ENCODE data around the gene COG3. TPM values are rescaled to one million over a fixed set of nuclear protein-coding genes. Genes with fewer than 3 reads are reported as not detected.
"Not testable (repeated sequence)": the region's sequence is repeated elsewhere in the genome, so short reads cannot be mapped to it uniquely, and the experiment has no call there.

COG3 gene
- total RNA-seq, 1 donor from 2014 or later, result 23.1 TPM

DNA sequence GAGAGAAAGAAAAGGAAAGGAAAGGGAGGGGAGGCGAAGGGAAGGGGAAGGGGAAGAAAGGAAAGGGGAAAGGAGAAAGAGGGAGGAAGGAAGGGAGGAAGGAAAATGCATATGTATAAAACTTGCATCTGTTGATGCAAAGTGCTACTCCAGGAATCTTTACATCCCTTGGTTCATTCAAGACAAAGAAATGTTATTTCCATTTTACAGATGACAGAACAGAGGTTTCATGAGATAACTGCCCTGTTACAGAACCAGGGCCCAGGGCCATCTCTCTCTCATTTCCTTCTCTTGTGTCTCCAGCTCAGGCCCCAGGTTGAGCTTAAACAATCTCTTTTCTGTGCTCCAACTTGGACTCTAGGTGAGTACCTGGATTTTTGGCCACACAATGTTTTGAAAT is 44.8 kb upstream of the COG3 start:
- Mint-ChIP-seq H3K36me3 (ENCODE audit: low read depth, unreplicated experiment) (no peaks in the 10 kb centered on the region), H3K4me3 (ENCODE audit: unreplicated experiment) (no peak overlapping the region), H3K4me1 (ENCODE audit: unreplicated experiment) (peaks cover 18% of the 10 kb centered on the region), H3K27ac (ENCODE audit: unreplicated experiment) (no peak overlapping the region), H3K9me3 (ENCODE audit: unreplicated experiment) (no peaks in the 10 kb centered on the region), H3K27me3 (ENCODE audit: unreplicated experiment) (no peaks in the 10 kb centered on the region)
- no peak for DNase-seq (ENCODE audit: low spot score)
- no peak for TF ChIP-seq CTCF (IDR thresholded peaks at IDR 0.05; ENCODE audit: unreplicated experiment)

DNA sequence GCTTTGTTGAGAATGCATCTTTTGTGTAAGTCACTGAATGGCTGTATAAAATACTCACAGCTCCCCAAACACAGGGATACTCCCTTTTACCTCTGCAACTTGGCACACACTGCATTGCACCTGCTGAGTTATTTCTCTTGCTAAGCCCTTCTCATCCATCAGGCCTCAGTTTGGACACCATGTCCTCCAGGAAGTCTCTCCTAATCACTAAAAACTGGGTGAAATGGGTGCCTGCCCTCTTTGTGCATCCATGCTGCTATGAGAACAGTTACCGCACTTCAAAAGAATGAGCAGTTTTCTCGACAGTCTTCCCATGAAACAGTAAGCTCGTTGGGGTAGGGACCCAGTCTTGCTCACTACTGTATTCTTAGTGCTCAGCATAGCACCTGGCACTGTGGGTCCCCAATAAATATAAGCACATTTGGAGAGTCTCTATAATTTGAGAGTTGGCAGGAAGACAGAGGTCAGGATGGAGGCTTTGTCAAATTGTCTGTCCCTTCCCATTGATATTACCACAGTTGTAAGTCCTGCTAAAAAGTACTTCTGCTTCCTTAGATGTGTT is 41.9 kb upstream of the COG3 start:
- Mint-ChIP-seq H3K4me1 (ENCODE audit: unreplicated experiment) (peaks cover 6% of the 10 kb centered on the region), H3K36me3 (ENCODE audit: low read depth, unreplicated experiment) (no peaks in the 10 kb centered on the region), H3K27ac (ENCODE audit: unreplicated experiment) (no peak overlapping the region), H3K9me3 (ENCODE audit: unreplicated experiment) (no peaks in the 10 kb centered on the region), H3K4me3 (ENCODE audit: unreplicated experiment) (no peak overlapping the region), H3K27me3 (ENCODE audit: unreplicated experiment) (peaks cover 2% of the 10 kb centered on the region)
- TF ChIP-seq CTCF (IDR thresholded peaks at IDR 0.05; ENCODE audit: unreplicated experiment), result no peak
- DNase-seq (ENCODE audit: low spot score), result no peak

- H3K4me1 Mint-ChIP-seq (ENCODE audit: unreplicated experiment); H3K4me3 Mint-ChIP-seq (ENCODE audit: unreplicated experiment); DNase-seq (ENCODE audit: low spot score); H3K27ac Mint-ChIP-seq (ENCODE audit: unreplicated experiment); H3K36me3 Mint-ChIP-seq (ENCODE audit: low read depth, unreplicated experiment); H3K9me3 Mint-ChIP-seq (ENCODE audit: unreplicated experiment); H3K27me3 Mint-ChIP-seq (ENCODE audit: unreplicated experiment): not testable (repeated sequence)
These were observed 38.5 kb upstream of the COG3 start for GRCh38 chr13:45426056-45426841.

GRCh38 chr13:45432737-45433380 is 31.9 kb upstream of the COG3 start:
- Mint-ChIP-seq H3K9me3 (ENCODE audit: unreplicated experiment) (no peaks in the 10 kb centered on the region), H3K4me3 (ENCODE audit: unreplicated experiment) (no peak overlapping the region), H3K36me3 (ENCODE audit: low read depth, unreplicated experiment) (no peaks in the 10 kb centered on the region), H3K27me3 (ENCODE audit: unreplicated experiment) (no peaks in the 10 kb centered on the region), H3K4me1 (ENCODE audit: unreplicated experiment) (no peaks in the 10 kb centered on the region), H3K27ac (ENCODE audit: unreplicated experiment) (no peak overlapping the region)
- TF ChIP-seq CTCF (IDR thresholded peaks at IDR 0.05; ENCODE audit: unreplicated experiment), result no peak
- DNase-seq (ENCODE audit: low spot score), result no peak

GRCh38 chr13:45433381-45433790 is 31.4 kb upstream of the COG3 start:
- H3K4me1 Mint-ChIP-seq (ENCODE audit: unreplicated experiment), result no peaks in the 10 kb centered on the region
- DNase-seq (ENCODE audit: low spot score), result no peak
- H3K27me3 Mint-ChIP-seq (ENCODE audit: unreplicated experiment), result no peaks in the 10 kb centered on the region
- no peaks in the 10 kb centered on the region for H3K36me3 Mint-ChIP-seq (ENCODE audit: low read depth, unreplicated experiment)
- TF ChIP-seq CTCF (IDR thresholded peaks at IDR 0.05; ENCODE audit: unreplicated experiment), result no peak
- H3K27ac Mint-ChIP-seq (ENCODE audit: unreplicated experiment), result no peak overlapping the region
- no peaks in the 10 kb centered on the region for H3K9me3 Mint-ChIP-seq (ENCODE audit: unreplicated experiment)
- no peak overlapping the region for H3K4me3 Mint-ChIP-seq (ENCODE audit: unreplicated experiment)
